HuH-7.5 (cell line): ENCODE measurements around the gene FAM149B1.

Source experiments
- DNase-seq: peaks from one replicate; pipeline ENCODE4 v3.0.0; 2011; ENCODE audit warnings: low spot score

The FAM149B1 gene

GRCh38 chr10:73174148-73174925, 6.4 kb downstream of the FAM149B1 start:
- no peak for DNase-seq

GRCh38 chr10:73182568-73182967, 14.6 kb downstream of the FAM149B1 start:
- no peak for DNase-seq

- DNase-seq = no peak
Measured at GRCh38 chr10:73183667-73184281, 15.9 kb downstream of the FAM149B1 start.

- DNase-seq = no peak
Measured at GRCh38 chr10:73186266-73186665, 18.3 kb downstream of the FAM149B1 start.

- no peak for DNase-seq
Measured at GRCh38 chr10:73190188-73190587, 22.3 kb downstream of the FAM149B1 start.

- no peak for DNase-seq
Measured at GRCh38 chr10:73205081-73205480, 37.2 kb downstream of the FAM149B1 start.

GRCh38 chr10:73205890-73206289, 38.0 kb downstream of the FAM149B1 start:
- no peak for DNase-seq

GRCh38 chr10:73206385-73206784, 38.5 kb downstream of the FAM149B1 start:
- DNase-seq = no peak

- no peak for DNase-seq
Measured at GRCh38 chr10:73207883-73208282, 40.0 kb downstream of the FAM149B1 start.

GRCh38 chr10:73209705-73210104, 41.8 kb downstream of the FAM149B1 start:
- no peak for DNase-seq

- no peak for DNase-seq
Measured at GRCh38 chr10:73210395-73211105, 42.6 kb downstream of the FAM149B1 start.

GRCh38 chr10:73211106-73211811, 43.3 kb downstream of the FAM149B1 start:
- peak; percentile 6 for DNase-seq

GRCh38 chr10:73215749-73216148, 47.8 kb downstream of the FAM149B1 start:
- no peak for DNase-seq

- DNase-seq = no peak
Measured at GRCh38 chr10:73217628-73218027, 49.7 kb downstream of the FAM149B1 start.

GRCh38 chr10:73218431-73219191, 50.7 kb downstream of the FAM149B1 start:
- peak; percentile 10 for DNase-seq

GRCh38 chr10:73219384-73219783, 51.5 kb downstream of the FAM149B1 start:
- no peak for DNase-seq

- no peak for DNase-seq
Measured at GRCh38 chr10:73220989-73221388, 53.1 kb downstream of the FAM149B1 start.

GRCh38 chr10:73225518-73225917, 57.6 kb downstream of the FAM149B1 start:
- DNase-seq = no peak

GRCh38 chr10:73226663-73227062, 58.7 kb downstream of the FAM149B1 start:
- no peak for DNase-seq

- no peak for DNase-seq
Measured at GRCh38 chr10:73228247-73228646, 60.3 kb downstream of the FAM149B1 start.

GRCh38 chr10:73229567-73229966, 61.6 kb downstream of the FAM149B1 start:
- DNase-seq = no peak

- no peak for DNase-seq
Measured at GRCh38 chr10:73232887-73233286, 65.0 kb downstream of the FAM149B1 start.
